Measurements from ENCODE around the gene HINT3.
A peak's percentile ranks its signal among the peaks of the same experiment; 100 is the strongest.
"Not testable (repeated sequence)": the region's sequence is repeated elsewhere in the genome, so short reads cannot be mapped to it uniquely, and the experiment has no call there.

Gene HINT3

DNA sequence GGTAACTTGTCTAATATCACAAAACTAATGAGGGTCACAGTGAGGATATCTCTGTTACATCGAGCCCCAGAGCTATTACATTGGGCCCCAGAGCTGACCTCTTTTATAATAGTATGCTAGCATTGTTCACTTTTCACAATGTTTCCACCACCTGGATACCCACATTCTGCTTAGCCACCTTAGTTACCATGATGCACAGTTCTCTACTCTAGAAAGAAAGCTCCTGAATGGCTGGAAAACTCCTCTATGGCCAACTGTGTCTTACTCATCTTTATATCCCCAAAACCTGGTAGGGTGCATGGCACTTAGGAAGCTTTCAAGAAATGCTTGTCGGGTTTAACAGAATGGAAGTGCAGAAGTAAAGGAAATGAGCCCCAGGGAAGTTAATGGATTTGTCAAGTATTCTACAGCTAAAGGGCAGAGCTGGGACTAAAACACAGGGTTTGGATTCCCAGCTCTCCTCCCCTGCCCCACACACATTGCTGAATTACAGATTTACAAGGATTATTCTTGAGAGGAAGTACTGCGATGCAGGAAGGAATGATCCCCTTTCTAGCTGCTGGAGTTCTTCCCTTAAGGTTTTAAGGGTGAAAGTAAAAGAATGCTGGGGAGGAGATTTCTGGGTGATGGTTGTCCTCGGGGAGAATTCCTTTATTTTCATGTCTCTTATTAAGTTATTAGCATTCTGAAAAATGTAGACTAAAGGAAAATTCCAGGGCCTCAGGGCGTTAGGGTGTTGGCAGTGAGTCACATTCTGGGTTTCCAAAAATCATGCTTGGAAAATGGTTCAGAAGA, 16.1 kb upstream of the HINT3 start:
- no peak for DNase-seq

DNA sequence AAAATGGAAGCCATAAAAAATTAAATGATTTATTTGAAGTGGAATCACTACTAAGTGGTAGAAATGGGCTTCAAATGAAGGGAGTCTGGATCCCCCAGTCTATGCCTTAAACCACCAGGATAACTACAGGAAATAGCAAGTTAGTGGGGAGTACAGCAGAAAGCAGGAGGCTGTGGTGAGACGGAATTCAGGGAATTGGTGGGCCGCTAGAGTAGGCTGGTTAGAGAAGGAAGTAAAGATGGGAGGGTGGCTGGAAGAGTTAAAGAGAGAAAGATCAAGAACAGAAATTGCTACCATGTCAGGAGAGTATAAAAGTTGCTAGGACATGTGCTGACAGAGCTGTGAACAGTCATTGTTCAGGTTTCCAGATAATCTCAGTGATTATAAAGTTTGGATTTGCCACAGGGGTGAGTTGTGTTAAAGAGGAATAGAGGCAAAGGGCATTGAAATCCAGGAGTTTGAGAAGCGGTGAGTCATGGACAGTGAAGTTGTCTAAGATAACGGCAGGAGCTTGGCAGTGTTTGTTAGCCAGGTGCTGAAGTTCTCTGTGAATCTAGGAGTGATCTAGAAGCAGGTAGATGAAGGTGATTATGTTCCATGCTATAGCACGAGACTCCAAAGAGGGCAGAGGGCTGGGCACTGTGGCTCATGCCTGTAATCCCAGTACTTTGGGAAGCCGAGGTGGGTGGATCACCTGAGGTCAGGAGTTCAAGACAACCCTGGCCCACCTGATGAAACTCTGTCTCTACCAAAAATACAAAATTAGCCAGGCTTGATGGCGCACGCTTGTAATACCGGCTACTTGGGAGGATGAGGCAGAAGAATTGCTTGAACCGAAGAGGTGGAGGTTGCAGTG, 13.7 kb upstream of the HINT3 start:
- DNase-seq = no peak

DNA sequence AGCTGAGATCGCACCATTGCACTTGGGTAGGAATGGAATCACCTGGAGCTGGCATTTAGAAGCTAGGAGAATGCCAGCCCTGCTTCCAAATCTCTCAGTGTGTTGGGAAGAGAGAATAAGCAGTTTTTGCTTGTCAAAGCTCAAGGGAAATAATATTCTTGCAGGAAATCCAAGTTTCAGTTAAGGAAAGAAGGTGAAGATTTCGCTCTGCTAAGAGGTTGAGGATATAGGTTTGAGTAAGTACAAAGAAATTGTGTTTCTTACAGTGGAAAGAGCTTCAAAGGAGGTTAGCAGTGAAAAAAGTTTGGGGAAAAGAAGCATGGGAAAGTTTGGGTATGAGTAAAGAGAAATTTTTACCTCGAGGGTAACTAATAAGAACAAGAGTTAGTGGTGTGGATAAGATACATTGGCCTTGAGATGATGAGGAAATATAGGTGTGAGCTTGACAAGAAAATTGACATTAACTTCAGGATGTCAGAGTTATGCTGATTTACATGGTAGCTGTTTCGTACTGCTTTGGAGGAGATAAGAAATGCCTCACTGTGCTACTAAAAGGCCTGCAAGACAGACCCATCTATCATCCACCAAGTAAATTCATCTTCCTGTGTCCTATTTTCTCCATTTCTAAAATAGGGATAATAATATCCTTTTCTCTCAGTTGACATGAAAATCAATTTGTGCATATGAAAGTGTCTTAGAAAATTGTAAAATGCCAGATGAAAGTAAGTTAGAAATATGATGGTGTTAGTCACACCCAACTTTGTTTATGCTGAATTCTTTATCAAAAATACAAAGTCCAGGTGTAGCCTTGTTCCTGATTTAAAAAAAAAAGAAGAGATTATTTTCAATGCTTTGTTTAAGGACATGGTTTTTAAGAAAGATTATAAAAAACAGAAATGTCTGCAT, 12.8 kb upstream of the HINT3 start:
- no peak for DNase-seq

DNA sequence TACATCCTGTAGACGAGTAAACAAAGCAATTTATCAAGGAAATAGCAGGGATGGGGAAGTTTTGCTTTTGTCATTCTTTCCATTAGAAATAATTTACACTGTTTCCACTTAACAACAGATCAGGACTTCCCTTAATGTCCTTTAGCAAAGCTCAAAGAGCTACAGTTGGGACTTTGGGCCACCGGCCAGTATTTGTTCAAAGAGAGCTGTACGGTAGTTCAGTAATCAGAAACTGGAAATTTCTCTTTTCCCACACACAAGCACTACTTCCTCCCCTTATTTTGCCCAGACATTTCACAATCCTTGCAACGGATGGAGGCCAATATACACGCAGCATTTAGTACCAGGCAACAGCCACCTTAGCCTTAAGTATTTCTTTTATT, 12.1 kb upstream of the HINT3 start:
- peak; percentile 61 to 66 for DNase-seq

DNA sequence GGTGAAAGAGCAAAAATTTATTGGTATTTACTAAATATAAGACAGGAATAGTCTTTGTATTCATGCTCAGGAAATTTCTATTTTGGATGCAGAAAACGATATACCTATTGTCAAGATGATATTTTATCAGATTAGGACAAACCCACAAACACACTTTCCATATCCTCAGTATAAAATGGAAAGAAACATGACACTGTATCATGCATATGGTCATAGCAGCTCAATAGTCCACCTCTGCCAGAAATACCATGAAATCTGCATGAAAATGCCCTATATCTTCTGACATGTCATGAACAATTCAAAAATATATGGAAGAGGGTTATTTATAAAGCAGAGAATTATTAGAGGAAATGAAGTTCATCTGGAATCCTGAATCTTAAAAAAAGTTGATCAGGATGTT, 11.7 kb upstream of the HINT3 start:
- DNase-seq = no peak

DNA sequence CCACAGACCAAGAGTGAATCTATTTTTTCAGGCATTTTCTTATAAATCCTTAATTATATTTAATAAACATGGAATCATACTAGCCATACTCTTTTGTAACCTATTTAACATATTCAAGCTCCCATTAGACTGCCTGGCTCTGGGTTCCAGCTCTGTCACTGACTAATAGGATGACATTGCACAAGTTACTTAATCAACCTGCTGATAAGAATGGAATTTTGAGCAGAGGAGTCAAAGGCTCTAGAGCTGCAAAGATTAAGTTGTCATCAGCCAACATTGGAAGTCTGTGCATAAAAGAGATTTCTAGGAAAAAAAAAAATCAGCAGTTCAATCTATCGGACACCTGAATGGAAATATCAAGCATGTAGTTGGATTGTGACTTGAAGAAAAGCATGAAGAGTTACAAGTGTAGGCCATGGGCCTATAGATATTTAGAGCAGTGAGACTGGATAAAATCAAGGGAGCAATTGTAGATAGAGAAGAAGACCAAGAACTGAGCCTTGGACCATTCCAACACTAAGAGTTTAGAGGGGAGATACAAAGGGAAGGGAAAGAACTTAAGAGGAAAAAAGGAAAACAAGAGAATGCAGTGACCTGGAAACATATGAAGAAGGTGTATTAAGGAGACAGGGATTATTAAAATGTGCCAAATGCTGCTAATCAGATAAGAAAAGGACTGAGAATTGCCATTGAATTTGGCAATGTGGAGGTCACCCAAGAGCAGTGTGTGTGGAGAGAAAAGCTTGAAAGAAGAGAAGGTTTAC, 11.0 kb upstream of the HINT3 start:
- no peak for DNase-seq

DNA sequence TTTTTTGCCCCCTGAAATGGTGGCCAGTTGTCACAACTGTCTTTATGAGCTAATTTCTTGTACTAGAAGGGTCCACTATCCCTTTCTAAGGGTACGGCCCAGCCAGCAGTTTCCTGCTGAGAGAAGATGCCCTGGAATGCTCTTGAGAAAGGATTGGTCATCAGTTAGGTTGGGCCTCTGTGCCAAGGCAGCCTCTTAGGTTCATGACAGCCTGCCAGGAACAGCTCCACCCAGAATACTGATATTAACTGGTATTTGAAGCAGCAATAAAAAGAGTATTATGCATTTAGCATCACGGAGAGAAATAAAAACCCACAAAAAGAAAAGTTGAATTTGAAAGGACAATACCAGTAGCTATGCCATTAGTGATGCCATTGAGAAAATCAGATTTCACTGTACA, 9.0 kb upstream of the HINT3 start:
- no peak for DNase-seq

DNA sequence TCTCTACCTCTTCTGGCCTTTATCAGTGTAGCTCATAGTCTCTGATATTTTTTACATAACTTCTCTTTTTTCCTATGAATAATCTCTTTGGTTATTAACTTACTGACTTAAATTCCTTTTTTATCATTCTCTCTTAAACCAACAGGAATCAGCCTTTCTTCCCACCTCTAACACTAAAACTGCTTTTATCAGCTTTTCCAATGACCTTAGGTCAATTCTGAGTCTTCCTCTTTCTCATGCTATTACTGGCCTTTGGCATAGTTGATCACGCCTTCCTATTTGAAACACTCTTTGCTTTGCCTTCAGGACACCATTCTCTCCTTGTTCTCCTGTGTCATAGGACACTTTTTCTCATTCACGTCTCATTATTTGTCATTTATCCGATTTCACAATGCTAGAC, 8.1 kb upstream of the HINT3 start:
- DNase-seq = peak; percentile 30 to 46

DNA sequence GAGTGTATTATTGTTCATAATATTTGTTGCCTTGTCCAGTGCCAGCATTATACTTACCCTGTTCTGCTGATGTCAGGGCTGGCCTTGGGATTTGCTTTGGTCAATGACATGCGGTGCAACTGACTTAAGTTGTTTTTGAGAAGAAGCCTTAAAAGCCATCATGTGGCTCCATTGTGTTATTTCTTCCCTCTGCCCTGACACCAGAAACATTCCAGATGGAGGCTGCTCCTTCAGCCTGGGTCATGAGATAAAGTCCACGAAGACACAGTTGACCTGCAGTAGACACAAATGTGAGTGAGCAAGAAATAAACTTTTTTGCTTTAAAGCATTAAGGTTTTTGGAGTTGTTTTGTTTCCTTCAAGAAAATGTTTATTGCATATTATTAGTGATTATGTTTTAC, 7.5 kb upstream of the HINT3 start:
- no peak for DNase-seq

DNA sequence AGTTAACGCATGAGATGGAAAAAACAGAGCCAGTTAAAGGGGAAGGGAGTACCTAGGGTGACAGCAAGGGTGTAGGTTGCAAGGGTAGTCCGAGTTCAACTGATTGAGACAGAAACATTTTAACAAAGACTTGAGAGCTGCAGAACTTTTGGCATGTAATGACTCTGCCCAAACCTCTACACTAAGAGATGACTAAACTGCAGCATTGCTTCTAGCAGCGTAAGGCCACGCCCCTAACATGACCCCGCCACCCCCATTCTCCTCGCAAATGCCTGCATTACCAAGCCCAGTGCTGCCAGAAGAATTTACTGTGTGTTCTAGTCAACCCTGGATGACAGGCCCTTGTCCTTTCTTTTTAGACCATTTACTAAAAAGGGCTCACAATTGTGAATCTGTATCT, 6.3 kb upstream of the HINT3 start:
- no peak for DNase-seq

DNA sequence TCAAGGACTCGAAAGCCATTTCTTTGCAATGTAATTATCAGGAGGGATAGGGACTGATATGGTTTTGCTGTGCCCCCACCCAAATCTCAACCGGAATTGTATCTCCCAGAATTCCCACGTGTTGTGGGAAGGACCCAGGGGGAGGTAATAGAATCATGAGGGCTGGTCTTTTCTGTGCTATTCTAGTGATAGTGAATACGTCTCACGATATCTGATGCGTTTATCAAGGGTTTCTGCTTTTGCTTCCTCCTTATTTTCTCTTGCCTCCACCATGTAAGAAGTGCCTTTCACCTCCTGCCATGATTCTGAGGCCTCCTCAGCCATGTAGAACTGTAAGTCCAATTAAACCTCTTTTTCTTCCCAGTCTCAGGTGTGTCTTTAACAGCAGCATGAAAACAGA, 5.9 kb upstream of the HINT3 start:
- DNase-seq = not testable (repeated sequence)

DNA sequence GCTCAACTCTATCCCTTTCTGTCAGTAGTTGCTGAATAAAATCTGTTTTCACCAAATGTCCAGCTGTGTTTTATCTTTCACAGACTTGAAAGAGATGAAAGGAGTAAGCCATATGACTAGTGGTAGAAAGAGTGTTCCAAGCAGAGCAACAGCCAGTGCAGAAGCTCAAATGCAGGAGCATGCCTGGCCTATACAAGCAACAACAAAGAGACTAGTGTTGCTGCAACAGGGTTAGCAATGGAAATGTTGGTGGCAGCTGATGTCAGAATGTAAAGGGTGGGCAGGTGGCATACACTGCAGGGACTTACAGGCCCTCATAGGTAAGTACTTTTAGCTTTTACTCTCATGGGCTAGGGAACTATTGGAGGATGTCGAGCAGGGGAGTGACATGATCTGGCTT, 5.2 kb upstream of the HINT3 start:
- no peak for DNase-seq

DNA sequence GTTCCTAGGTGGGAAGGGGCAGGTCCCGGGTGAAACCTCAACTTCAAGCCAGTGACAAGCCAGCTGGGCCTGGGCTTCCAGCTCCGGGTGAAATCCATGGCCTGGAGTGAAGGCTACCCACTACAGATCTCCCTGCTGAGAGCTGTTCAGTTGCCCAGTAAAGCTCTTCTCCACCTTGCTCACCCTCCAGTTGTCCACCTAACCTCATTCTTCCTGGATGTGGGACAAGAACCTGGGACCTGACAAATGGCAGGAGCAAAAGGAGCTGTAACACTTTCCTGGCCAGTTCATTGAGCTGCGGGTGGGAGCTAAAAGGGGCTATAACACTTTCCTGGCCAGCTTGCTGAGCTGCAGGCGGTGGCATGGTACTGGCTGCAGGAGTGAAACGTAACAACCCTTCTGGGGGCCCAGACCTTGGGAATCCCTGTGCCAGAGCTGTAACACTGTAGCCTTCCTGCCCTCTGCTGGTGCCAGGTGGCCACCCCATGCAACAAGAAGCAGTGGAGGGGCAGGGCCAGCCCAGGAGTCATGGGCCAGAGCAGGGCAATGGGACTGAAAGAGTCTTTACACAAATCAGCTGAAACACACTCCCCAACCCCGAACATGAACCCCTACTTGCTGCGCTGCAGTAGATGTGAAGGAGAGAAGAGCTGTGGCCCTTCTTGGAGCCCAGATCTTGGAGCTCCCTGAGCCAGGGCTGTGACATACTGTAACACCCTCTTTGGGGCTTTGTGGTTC, 3.6 kb upstream of the HINT3 start:
- DNase-seq = peak; percentile 10 to 27

DNA sequence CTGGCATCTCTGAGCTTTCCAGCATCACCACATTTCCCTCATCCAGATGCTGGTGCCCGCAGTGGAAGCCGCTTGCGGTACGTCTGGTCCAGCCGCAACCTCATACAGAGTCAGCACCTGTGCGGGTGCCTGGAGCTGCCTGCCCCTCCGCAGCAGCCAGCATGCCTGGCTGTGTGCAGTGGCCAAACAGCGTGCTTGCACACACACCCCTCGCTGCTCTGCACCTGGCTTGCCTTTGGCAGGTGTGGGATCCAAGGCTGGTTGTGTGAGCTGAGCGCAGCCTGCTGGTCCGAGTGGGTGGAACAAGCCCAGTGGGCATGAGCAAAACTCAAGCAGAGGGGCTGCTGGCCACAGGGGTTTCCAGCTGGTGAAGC, 3.1 kb upstream of the HINT3 start:
- no peak for DNase-seq

DNA sequence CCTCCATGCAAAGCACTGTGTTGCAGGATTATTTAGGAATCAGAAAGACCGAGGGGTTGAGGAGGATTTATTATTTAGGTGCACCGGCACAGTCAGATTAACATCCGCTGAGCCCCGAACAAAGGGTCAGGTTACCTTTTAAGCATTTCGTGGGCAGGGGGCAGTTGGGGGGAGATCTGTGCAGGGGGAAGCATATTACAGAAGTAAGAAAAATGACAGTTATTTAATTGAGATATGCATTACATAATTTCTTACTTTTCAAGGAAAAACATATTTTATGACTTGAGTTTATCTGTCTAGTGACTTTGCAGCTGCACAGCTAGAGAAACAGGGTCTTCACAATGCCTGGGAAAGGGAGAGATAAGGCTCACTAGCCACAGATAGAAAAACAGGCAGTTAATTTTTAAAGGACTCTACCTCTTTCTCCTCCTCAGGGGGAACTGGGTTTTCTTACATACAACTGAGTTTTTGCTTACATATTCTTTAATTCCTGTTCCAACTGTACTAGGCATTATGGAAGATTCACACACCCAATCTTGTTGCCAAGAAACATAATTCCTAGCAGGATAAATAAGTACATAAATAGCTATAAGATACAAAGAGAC, 1.7 kb upstream of the HINT3 start:
- DNase-seq = no peak

DNA sequence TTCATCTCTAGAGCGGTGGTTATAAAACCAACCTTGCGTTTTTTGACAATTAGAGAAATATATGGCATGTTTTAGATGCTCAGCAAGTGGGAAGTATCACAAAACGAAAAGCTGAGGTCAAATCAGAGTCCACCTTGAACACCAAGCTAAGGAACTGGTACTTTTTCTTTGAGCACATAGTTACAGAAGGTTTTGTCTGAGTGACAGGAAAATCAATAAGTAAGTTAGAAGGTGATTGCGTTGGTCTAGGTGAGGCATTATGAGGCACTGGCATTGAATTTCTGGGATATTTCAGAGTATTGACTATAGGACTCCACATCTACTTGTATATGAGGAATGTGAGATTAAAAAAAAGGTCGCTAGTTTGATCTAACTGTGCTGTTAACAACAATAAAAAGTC, 597 bp upstream of the HINT3 start:
- DNase-seq = no peak

DNA sequence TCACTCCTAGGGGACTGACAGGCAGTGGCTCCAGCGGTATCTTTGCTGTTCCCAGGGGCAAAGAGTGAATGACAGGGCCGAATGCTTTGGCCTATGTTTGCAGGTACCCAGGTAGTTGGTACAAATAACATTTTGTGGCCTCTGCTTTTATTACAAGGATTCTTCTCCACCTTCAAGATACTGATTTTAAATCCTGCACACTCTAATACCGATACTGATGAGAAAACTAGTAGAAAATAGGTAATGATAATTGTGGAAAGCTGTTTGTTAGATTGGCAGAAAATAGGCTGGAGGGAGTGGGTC, 772 bp downstream of the HINT3 start:
- DNase-seq = no peak

DNA sequence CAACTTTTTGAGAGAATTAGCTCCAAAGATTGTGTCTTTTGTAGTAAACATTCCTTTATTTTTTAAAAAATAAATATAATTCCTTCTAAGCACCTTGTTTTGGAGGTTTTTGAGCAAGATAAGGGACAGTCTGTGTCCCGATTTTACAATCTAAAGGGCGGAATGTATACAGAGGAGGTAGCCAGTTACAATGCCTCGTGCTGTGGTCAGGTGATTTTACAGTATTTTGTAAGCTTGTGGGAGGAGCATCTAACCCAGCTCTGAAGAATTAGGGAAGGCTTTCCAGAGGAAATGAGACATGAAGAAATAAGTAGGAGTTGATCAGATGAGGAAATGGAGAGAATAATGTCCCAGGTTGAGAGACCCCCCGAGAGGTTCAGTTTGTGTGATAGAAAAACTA, 1.3 kb downstream of the HINT3 start:
- peak; percentile 86 to 89 for DNase-seq

DNA sequence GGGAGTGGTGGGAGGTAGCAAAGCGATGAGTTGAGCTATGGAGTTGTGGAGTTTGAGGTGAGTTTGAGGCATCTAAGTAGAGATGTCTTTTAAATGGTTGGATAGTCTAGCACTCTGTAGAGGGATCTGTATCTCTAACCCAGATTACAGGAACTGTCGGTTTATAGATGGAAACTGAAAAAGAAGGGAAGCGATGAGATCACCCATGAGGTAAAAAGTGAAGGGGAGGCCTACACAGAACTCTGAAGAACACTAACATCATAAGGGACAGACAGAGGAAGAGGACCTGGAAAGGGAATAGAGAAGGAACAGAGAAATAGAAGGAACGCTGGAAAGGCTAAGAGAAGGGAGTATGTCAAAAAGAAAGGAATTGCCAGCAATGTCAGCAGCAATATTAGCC, 2.5 kb downstream of the HINT3 start:
- peak in 1 of 2 donors; percentile 13 for DNase-seq

DNA sequence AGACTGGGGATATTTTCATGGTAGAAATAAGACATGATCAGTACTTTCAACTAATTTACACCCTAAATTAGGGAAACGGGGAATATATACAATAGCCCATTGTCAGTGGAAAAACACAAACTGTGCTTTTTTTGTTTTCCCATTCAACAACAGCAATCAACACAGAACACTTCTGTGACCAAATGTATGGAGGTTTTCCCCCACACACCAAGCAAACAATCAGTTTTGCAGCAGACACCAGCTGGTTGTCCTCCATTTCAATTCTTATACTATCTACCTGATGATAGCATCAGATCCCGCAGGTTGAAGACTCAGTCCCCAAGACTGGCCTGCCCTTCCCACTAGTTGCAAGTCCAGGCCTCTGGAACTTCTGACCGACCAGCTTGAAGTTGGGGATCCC, 4.5 kb downstream of the HINT3 start:
- DNase-seq = no peak

DNA sequence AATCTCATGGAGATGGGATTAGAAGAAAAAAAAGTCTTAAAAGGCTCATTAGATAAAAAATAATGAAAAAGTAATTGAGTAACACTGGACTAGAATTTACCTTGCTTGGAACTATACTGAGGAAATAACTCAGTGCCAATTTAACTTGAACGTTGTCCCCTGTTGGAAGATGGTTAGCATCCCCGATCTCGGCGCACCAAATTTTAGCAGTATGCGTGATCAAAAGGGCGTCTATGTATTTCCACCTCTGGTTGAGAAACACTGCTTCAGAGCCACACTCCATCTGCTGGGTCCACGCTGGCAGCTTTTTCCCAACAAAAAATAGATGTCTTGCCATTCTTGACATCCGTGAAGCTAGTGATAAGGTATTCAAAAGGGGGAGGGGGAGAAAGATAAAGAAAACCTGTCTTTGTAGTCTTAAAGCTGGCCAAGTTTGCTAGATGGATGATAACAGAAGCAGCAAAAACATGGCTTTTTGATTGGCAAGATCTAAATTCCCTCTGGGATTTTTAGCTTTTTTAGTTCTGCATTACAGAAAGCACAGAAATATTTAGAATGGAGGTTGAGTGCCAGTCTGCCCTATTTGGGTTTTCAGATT, 6.4 kb downstream of the HINT3 start:
- no peak for DNase-seq

Data from inflammatory macrophage (primary cell).